VCaP (cell line): Measurements from ENCODE around the gene ACOT13.
"Not testable (repeated sequence)": the region's sequence is repeated elsewhere in the genome, so short reads cannot be mapped to it uniquely, and the experiment has no call there.

ENCODE experiments used
- H3K27ac ChIP-seq: fragments of 450-650 bp; 2 replicates; pipeline ENCODE4 v1.5.1; 2017
- CTCF ChIP-seq: fragments of 450-650 bp; conservative IDR thresholded peaks from 2 replicates; pipeline ENCODE4 v1.5.1; 2017; ENCODE audit warnings: mild to moderate bottlenecking, moderate library complexity

The ACOT13 gene

GRCh38 chr6:24672620-24673182 is 5.8 kb downstream of the ACOT13 start:
- no peak overlapping the region for H3K27ac ChIP-seq
- no peak for TF ChIP-seq CTCF

GRCh38 chr6:24673625-24674024 is 6.7 kb downstream of the ACOT13 start:
- H3K27ac ChIP-seq, result no peak overlapping the region
- no peak for TF ChIP-seq CTCF

DNA sequence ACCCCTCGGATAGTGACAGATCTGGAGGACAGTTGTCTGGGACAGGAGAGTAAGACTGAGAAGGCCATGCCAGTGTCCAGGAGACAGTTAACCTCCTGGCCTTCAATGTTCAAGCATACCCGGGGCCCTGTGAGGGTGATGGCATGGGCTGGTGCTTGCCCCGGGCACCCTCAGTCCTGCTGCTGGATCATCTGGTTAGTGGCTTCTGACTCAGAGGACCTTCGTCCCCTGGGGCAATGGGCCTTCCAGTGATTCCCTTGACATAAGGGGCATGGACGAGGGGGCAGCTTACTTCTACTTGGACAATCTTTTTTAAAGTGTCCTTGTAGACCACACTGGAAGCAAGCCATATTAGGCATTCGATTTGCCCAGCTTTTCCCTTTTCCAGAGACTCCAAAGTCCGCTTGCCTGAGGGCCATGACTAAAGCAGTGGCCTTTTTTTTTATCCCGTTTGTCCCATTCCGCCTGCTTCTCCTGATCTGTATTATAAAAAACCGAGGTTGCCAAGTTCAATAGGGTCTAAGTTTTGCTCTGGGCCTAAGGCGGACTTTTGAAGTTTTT is 12.0 kb downstream of the ACOT13 start:
- H3K27ac ChIP-seq, result not testable (repeated sequence)

GRCh38 chr6:24680582-24680981 is 13.7 kb downstream of the ACOT13 start:
- no peak overlapping the region for H3K27ac ChIP-seq

GRCh38 chr6:24683297-24684296 is 16.7 kb downstream of the ACOT13 start:
- no peak for TF ChIP-seq CTCF
- no peak overlapping the region for H3K27ac ChIP-seq

More at GRCh38 chr6:24680582-24680981, 13.7 kb downstream of the ACOT13 start:
- no peak for TF ChIP-seq CTCF

DNA sequence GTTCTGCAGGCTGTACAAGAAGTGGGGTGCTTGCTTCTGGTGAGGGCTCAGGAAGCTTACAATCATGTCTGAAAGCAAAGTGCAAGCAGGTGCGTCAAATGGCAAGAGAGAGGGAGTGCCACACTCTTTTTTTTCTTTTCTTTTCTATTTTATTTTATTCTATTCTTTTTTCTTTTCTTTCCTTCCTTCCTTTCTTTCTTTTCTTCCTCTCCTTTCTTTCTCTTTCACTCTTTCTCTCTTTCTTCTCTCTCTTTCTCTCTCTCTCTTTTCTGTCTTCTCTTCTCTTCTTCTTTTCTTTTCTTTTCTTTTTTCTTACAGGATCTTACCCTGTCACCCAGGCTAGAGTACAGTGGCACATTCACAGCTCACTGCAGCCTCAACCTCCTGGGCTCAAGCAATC is 19.5 kb downstream of the ACOT13 start:
- no peak for TF ChIP-seq CTCF
- H3K27ac ChIP-seq, result no peak overlapping the region

GRCh38 chr6:24686946-24687345 is 20.1 kb downstream of the ACOT13 start:
- TF ChIP-seq CTCF, result no peak
- no peak overlapping the region for H3K27ac ChIP-seq
